Activated T-helper 1 cell treated with anti-CD3 and anti-CD28 coated beads, Interleukin-2, amount 50 U/mL, for 16 hours (primary cell): ENCODE data around the gene PALM3.
A peak's percentile ranks its signal among the peaks of the same experiment; 100 is the strongest.

Experiments used
- DNase-seq, 2 donors: peaks; one replicate each; pipeline ENCODE4 v3.0.0-alpha.2; 2020; ENCODE audit warnings: low read depth in 1 of 2, low spot score in 1 of 2

Gene PALM3, protein sequence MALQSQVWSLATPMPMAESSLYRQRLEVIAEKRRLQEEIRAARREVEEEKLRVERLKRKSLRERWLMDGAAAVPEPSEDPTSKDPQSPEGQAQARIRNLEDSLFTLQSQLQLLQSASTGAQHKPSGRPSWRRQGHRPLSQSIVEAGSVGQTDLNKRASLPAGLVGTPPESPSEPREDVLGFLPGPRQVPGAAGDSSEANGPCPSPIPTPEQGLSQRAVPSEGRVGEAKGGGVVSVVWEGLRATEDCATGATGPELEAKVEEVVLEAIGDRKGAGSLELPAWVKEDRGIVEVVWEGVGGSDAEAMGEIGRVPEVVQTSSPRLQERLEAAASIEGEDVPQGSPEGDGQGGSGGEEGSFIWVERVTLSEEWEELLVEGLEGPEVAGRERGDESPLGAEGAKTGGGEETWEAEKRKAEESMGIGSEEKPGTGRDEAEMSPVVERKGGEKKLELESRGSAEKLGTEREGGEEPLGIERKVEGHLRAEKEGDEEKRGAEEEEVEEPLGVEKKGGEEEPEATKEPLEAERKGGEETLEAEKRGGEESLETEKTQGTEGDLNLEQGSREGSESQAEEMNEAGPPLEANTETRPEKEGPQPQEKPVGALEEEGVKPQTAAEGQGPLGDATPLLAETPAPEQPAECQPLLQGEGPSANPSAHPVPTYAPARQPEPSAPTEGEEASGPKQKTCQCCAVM

DNA sequence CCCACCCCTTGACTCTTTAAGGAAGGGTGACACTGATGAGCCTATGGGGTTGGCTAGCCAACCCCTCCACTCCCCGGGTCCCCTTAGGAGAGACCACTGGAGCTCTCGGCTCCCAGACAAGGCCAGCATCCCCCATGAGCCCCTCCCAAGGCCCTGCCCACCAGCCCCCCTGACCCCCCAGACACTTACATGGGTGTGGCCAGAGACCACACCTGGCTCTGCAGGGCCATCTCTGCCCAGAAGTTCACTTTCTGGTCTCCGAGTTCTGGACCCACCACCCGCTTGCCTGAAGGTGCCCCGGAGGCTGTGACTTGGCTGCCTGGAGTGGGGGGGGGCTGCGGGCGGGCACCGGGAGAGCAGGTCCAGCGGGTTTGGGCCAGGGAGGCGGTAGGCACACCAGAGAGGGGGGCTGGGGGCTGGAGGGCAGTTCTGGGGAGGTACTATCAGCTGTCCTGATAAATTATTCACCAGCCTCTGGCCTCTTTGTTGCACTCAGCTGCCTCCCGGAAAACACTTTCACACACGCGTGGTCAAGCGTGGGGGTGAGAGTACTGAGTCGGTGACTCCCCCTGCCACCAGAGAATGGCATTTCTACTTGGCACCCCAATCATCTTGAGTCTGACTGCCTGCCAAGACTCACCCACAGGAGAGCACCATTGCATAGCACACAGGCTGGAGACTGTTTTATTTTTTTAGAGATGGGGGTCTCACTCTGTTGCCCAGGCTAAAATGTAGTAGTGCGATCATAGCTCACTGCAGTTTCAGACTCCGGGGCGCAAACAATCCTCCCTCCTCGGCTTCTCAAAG lies at the start of gene PALM3:
Gene PALM3, minus strand, starts transcription at position 326 of the 807 bp plus-strand sequence. Its CDS starts 96 bp downstream, at position 230.
- DNase-seq = no peak

DNA sequence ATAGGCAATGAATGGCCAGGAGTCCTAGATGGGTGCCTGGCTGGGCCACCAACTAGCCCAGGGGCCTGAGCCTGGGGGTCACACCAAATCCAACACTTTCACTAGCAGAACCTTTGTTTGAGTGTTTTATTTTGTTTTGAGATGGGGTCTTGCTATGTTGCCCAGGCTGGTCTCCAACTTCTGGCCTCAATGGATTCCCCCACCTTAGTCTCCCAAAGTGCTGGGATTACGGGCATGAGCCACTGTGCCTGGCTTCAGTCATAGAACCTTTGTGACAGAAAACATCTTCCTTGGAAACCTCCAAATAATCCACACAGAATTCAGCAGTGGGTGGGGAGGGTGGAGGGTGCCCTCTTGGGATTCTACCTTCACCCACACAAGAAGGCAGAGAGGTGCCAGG lies 49.6 kb upstream of the PALM3 start:
- no peak for DNase-seq

DNA sequence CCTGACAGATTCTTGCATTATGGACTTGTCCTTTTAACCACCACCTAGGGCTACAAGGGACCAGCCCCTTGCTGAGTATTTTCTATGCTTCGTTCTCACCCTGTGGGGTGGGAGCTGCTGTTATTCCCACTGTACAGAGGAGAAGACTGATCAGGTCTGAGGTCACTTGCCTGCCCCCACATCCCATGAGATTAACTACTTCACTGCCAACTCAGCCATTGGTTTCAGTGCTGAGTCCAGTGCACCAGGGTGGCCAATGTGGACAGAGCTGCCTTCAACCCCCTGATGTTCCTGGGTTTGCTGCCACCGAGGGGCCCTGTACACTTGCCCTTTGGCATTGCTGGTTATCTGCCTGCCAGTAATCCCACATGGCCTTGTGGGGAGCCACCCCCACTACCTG lies 48.8 kb upstream of the PALM3 start:
- no peak for DNase-seq

DNA sequence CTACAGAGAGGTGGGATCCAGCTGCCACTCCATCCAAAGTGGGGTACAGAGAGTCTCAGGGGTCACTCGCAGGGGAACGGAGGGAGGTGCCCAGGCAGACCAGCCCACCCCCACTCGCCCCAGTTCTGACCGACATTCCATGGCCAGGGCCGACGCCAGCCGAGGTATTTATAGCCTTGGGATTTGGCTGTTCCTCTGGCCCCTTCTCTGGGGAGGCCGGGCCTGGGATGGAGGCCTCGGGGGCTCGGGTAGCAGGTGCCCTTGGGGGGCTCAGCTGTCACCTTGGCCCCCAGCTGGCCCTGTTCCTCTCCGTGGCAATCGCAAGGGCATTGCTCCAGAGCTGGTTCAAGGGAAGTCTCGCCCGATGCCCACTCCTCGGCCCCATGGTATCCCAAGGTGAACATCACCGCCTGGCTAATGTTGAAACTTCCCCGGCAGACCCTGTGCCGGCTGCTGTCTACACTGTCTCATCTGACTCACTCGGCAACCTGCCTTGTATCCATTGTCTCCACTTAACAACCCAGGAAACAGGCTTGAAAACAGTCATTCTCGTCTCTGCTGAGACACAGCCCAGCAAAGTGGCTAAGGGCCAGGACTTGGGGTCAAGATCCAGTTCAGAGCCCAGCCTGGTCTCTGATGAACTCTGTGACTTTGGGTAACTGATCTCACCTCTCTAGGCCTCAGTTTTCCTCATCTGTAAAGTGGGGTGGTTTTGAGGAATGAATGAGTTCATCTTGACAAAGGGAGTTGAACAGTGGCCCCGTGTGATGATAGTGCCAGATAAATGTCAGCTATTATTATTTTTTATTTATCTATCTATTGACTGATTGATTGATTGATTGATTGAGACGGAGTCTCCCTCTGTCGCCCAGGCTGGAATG lies 45.9 kb upstream of the PALM3 start:
- DNase-seq = no peak

DNA sequence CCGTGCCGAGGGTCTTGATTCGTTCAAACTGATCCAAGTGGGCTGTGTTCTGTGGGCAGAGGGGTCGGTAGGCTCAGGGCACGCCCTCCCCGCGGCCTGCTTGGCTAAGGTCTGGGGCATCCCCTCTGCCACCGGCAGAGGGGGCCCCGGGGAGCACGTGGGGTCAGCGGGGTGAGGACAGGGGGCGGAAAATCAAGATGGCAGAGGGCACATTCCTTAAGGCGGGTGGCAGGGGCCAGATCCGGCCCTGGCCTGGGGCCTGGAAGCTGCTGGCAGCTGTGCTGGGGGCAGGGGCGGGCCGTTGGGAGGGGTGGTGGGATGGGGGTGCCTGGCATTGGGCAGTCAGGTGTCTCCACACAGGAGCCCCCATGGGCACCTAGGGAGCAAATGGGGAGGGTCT lies 45.0 kb upstream of the PALM3 start:
- DNase-seq = no peak

DNA sequence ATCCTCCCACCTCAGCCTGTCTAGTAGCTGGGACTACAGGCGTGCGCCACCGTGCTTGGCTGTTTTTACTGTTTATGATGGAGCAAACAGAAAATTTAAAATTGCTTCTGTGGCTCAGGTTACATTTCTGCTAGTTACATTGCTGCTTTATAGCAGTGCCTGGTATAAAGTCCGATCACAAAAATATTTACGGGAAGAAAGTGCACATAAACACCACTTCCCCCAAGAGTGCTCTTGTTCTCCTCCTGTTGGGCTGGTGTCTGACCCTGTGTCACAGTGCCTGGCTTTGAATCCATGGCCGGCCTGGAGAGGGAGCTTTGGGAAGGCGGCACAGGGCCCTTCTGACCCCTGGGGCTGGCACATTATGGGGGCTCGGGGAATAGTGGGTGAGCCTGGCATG lies 43.8 kb upstream of the PALM3 start:
- no peak for DNase-seq

DNA sequence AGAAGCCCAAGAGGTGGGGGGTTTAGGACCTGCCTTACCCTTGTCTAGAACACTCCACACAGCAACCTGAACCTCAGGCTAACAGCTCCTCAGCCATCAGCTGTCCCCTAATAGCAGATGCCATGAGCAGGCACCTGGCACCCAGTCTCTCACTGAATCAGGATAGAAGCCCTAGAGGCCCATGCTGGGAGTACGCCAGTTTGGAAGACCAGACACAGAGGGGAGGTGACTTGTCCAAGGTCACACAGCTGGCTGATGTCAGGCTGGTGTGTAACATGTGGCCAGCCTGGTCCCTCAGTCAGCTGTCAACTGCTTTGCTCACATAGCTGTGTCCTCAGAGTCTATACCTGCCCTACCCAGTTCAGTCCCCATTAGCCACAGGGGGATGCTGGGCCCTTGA lies 41.4 kb upstream of the PALM3 start:
- no peak for DNase-seq

DNA sequence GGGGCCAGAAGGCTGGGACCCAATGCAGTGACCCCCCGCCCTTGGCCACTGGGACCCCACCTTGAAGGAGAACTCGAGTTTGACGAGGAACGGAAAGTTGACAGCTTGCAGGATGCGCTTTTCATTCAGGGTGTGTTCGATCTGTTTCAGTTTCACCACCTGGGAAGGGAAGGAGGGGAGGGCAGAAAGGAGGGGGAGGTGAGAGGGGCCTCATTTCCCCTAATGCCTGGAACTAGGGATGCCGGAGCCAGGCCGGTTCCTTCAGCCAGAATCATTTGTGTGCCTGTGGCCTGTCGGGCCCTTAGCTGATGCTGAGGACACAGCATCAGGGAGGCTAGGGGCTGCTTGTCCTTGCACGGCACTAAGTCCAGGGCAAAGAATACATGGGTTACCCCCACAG lies 40.9 kb upstream of the PALM3 start:
- no peak for DNase-seq

DNA sequence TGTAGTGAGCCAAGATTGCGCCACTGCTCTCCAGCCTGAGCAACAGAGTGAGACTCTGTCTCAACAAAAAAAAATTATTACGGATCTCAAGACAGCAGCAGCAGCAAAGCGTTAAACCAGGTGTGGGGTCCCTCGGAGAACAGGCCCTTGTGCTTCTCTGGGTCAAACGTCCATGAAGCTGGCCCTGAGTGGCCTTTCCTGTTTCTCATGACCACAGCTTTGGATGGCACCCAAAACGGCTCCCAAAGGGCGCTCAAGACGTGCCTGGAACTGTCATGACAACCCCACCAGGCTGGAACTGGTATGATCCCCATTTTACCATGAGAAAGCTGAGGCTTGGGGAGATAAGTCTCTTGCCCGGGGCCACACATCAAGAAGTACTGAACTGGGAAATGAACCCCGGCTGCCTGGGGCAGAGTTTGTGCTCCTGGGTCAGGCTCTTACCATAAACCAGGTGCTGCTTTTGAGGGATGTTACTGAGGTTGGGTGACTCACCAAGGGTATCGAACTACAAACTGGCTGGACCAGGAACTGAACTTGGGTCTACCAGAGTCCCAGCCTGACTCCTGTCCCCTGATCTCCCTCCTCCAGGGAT lies 40.3 kb upstream of the PALM3 start:
- no peak for DNase-seq

DNA sequence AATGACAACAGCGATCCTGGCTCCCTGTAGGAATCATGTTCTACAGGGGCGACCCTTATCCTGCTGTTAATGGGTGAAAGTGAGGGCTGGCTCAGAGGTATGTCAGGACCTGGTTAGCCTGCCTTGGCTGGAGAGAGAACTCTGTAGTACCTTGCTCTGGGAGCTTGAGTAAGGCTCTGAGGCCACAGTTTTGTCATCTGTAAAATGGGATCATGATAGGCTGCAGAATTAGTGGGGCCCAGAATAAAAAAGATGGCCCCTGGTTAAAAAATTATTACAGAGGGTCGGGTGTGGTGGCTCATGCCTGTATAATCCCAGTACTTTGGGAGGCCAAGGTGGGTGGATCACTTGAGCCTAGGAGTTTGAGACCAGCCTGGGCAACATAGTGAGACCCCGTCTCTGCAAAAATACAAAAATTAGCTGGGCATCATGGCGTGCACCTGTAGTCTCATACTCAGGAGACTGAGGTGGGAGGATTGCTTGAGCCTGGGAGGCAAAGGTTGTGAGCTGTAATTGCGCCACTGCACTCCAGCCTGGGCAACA lies 39.2 kb upstream of the PALM3 start:
- no peak for DNase-seq

DNA sequence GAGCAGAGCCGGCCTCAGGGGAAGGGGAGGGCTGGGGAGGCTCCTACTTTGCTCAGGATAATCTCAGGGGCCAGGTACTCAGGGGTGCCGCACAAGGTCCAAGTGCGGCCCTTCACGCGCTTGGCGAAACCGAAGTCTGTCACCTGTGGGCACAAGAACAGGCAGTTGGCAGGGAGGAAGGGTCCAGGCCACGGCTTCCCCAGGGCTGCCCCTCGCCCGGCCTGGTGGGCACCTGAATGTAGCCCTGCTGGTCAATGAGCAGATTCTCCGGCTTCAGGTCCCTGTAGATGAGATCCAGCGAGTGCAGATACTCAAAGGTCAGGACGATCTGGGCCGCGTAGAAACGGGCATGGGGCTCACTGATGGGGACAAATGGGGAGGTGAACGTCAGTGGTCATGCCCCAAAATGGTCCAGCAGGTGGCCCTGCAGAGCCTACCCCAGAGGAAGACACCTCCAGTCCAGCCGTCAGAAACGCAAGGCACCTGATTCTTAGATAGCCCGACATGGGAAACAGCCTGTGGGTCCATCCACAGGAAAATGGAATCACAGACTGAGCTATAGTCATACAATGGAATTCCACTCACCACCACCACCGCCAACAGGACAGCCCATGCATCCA lies 35.8 kb upstream of the PALM3 start:
- no peak for DNase-seq

DNA sequence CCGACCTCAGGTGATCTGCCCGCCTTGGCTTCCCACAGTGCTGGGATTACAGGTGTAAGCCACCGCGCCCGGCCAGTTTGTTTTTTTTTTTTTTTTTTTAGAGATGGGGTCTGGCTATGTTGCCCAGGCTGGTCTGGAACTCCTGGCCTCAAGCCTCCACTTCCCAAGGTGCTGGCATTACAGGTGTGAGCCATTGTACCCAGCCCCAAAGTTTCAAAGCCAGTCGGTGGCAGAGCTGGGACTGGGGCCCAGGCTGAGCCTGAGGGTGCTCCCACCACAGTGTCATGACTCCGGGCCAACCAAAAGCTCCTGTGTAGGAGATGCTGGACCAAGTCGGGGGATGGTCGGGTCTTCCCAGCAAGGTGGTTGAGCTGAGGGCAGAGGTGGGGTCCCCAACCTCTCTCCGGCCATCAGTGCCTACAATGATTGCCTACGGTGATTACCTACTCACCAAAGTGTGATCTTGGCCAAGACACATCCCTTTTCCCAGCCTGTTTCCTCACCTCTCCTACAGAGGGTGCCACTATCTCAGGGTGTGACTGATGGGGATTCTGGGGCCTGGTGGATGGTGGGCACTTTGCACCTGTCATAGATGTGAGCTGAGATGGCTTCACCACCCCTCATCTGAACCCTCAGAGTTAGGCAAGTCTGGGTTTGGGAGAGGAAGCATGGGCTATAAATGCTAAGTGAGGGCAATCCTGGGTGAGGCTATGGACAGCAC lies 34.6 kb upstream of the PALM3 start:
- DNase-seq = no peak

DNA sequence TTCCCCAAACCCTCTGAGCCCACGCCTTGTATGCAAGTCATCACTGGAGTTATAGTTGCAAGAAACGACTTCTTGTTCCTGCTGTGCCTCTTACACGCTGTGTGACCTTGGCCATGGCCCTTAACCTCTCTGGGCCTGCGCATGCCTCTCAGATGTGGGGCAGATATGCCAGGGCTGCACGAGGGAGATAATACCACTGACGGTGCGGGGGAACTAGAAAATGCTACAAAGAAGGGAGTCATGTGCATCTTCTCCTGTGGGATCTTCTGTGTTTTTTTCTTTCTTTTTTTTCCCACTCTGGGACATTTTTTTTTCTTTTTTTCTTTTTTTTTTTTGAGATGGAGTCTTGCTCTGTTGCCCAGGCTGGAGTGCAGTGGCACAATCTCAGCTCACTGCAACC lies 33.0 kb upstream of the PALM3 start:
- no peak for DNase-seq

DNA sequence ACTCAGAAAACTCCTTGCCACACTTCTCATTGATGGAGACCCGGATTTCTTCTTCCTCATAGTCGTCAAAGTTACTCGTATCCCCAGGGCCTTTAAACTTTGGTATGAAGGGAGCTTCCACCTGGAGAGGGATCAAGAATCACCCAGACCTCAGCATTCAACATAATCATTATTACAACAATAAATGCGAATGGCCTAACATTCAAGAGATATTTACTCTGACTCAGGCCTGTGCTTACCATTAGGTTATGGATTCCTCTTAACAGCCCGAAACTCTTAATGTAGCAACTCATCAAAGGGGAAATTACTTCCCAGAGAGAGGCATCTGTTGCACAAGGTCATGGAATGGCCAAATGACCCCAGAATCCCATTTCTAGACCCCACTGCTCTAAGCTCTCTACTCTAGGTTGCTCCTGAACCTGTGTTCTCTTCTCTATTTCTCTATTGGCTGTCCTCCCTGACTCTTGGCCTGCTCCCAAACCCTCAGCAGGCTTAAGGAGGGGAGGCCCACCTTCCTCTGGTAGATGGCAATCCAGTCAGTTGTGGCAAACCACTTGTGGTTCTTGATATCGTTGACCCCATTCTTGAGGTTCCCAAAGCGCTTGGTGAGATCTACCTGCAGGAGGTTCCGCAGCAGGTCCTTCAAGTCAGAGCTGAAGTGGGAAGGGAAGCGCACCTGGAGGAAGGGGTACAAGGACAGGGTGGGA lies 31.4 kb upstream of the PALM3 start:
- DNase-seq = no peak

DNA sequence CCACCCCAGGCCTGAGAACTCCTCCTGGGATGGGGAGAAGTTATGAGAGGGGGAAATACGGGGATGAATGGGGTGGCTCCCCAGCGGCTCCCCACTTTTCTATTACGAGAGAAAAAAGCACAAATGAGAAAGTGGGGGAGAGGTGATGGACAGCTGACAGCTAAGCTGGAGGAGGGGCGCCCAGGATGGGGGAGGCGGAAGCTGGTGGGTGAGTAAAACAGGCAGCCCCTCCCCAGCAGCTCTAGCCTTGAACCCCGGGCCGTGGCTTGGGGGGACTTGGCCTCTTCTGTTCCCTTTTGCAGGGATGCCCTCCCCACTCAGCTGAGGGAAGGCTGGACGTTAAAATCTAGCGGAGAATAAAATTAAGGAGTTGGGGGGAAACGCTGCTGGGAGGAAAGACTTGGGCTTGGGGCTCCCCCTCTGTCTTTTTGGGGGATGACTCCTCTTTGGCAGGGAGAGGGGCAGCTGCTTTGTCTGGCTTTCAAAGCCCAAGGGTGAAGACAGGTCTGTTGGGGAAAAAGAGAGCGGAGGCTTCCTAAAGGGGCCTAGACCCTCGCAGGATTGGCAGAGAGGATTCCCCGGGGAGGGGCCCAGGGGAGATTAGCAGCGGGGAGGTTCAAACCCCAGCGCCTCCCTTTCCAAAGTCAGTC lies 30.1 kb upstream of the PALM3 start:
- DNase-seq = no peak

DNA sequence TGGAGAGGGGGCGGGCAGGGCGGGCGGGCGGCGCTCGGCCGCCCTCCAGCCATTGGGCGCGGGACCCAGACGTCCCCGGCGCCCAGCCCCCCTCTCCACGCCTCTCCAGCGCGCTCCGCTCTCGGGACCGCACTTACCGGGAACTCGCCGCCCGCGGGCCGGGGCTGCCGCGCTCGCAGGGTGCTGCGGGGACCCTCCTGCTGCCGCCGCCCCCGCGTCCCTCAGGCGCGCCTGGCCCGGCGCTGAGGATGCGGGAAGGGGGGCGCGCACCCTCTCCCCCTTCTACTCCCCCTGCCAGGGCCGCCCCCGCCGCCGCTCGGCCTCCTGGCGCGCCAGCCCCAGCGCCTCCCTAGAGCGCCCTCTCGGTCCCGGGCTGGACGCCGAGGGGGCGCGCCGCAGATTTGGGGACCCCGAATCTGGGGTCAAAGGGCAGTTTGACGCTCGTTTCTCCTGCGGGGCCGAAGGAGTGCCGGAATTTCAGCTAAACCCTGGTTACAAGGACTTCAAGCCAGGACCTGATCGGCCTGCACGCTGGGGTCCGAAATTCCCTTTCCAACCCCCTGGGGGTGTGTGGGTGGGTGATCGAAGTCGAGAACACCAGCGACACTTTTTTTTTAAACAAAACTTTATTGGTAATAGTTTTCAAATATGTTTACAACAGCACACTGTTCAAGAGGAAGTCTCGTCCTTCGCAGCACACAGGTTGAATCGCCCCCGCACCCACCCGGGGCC lies 29.4 kb upstream of the PALM3 start:
- no peak for DNase-seq

DNA sequence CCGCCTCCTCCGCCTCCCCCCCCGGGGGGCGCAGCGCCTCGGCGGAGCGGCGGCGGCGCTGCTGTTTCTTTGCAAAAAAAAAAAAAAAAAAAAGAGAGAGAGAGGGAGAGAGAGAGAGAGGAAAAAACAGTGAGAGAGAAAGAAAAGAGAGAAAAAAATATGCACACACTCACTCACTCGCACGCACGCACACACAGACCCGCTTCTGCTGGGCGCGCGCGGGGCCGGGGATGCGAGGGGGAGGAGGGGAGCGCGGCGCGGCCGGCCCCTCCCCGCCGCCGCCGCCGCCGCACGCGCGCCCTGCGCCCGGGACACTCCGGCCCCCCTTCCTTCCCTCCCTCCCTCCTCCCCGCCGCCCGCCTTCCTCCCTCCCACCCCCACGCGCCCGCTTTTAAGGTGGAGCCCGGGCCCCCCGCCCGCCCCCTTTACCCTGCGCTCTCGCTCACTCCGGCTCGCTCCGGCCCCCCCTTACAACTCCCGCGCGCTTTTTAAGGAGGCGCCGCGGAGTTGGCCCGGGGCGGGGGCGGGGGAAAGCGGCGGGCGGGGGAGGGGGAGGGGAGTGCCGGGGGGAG lies 28.7 kb upstream of the PALM3 start, which contains the start of gene SAMD1:
Gene SAMD1, minus strand, starts transcription at position 243 of the 572 bp plus-strand sequence.
- peak; percentile 76 to 77 for DNase-seq
